Stimulated activated CD8-positive, alpha-beta memory T cell treated with anti-CD3 and anti-CD28 coated beads, Interleukin-7, amount 100 ng/mL, for 24 hours (primary cell): ENCODE measurements around the gene LRTM2.

ENCODE experiments used
- DNase-seq: peaks from one replicate; pipeline ENCODE4 v3.0.0-alpha.2; 2020; ENCODE audit warnings: low read depth

LRTM2 gene

DNA sequence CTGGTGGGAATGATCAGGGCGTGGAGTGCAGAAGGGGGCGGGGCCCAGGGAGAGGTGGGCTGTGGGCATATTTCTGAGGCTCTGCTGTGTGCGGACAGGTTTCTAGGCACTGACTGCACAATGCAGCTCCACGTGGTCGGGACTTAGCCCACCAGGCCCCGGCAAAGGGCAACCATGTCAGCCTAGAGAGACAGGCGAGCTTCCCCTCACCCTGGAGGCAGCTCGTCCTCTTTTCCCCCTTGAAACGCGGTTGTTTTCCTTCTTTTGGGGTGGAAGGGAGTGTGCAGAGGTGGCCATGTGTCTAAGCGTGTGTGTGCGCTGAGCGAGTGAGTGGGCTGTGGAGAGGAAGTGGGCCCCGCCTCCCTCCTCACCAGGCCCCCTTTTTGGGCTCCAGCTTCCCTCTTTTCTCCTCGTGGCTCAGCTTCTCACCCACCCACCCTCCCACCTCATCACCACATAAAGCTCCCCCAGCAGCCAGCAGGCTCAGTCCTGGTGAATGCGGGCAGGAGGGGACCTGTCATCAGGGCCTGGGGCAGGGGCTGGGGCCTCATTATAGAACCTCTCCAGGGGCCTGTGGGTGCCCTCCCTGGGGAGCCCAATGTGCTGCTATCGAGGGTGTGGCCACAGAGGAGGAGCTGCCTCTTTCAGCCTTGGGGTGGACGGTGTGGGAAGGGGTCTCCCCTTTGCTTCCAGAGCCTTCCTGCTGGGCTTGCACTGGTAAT, 22.0 kb downstream of the LRTM2 start:
- no peak for DNase-seq

DNA sequence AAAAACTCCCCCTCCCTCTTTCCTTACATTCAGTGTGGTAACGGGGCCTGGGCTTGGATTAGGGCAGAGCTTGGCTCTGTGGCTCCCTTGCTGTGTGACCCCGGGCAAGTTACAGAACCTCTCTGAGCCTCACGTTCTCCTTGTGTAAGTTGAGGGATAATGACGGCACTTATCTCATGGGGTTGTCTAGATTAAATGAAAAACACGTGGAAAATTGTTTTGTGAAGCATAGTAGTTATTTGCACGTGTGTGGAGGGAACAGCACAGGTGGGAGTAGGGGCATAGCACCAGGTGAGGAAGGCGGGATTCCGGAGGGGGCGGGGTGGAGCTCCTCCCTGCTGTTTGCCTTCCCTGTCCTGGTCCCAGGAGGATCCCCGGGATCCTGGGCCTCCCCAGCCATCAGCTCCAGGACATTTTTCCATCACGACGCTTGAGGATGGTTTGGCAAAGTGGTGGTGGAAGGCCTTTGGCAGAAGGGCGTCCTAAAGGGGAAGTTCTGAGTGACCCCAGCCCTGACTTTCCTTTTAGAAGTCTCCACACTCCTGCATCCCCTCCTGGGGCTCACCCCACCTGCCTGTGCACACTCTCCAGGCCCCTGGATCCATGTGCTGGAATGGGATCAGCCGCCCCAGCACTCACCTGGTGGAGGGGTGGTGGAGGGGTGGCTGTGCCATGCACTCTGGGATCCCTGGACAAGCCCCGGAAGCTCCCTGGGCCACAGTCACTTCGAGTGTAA, 22.7 kb downstream of the LRTM2 start:
- no peak for DNase-seq

DNA sequence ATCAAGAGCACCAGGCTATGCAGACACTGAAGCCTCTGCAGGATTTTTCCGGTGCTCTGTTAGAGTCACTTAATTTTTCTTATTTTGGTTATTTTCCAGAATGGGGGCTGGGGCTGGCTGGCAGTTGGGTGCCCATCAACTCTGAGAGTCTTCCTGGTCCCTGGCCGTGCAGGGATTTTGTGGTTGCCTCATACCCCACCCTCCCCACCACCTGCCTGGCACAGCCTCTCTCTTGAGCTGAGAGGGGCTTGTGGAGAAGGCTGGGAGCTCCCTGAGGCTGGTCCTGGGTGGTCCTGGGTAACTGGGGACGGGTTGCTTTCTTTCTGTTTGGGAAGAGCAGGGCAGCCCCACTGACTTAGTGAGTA, 23.3 kb downstream of the LRTM2 start:
- DNase-seq: no peak

DNA sequence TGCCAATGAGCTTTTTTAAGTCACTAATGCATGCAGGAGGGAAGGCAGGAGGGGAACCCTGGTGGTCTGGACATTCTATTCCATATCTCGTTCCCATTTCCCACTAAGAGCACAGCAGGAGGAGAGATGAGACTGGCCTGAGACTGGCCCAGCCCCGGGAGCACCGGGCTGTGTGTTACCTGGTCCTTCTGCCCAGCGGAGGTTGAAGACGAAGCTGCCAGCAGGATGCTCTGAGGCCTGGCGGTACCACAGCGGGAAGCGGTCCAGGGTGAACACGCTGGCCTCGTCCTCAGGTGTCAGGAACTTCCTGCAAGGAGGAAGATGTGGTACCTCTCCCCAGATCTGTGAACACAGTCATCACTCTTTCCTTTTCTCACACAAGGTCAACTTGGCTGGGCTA, 23.9 kb downstream of the LRTM2 start:
- no peak for DNase-seq

DNA sequence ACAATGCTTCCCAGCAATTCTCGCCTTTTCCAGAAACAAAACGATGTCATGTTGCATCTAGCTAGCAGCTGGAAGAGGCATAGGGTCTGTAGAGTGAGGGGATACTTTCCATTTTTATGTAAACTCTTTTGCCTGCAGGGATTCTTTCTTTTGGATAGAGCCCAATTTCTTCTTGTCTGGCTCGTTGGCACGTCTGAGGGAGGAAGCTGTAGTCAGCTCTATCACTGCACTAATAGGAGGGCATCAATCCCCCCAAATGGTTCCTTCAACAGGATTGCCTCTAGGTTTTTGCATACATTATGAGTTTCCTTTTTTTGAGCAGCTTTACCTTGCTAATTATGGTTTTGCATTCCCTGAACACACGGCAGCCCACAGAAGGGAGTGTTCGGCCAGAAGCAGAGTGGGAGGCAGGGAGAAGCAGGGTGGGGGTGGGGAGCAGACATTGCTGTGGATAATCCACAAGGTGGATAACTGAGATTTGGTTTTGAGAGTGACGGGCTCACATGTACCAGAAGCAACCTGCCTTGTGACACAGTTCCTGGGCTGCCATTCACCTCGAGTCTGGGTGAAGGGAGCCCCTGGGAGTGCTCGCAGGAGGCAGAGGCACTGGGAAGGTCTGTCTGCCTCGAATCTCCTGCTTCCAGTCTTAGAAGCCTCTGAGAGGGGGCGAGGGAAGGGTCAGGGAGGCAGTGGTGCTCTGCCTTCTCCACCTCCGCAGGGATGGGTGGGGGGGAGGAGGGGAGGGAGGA, 24.5 kb downstream of the LRTM2 start:
- DNase-seq: no peak

DNA sequence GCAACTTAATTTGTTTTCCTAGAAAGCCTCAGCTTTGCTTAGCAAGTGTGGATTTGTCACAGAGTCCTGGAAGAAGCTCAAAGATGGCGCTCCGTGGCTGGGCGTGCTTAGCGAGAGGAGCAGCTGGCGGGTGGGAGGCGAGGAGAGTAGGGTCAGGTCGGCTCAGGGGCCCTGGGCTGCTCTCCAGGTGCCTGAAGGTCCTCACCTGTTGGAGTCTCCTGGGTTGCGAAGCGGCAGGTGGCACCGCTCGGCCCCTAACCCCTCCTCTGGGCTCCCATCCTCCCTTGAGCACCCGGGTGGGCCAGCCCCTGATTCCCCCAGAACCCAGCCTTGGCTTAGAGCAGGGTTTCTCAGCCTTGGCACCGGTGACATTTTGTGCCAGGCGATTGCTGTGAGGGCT, 25.1 kb downstream of the LRTM2 start:
- no peak for DNase-seq

DNA sequence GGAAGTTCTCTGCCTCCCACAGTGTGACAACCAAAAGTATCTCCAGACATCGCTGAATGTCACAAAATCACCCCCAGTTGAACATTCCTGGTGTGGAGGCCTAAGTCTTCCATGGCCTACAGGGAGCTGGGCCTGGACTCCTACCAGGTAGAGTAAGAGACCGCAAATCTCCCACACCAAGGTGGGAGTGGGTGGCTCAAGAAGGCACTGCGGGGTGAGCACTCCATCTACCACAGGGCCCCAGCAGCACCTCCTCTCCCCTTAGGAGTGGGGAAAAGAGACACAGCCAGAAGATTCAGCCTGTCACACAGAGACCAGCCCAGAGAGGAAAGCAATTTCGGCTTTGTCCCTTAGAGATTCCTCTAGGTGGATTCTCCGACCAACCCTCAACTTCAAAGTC, 25.5 kb downstream of the LRTM2 start:
- no peak for DNase-seq

DNA sequence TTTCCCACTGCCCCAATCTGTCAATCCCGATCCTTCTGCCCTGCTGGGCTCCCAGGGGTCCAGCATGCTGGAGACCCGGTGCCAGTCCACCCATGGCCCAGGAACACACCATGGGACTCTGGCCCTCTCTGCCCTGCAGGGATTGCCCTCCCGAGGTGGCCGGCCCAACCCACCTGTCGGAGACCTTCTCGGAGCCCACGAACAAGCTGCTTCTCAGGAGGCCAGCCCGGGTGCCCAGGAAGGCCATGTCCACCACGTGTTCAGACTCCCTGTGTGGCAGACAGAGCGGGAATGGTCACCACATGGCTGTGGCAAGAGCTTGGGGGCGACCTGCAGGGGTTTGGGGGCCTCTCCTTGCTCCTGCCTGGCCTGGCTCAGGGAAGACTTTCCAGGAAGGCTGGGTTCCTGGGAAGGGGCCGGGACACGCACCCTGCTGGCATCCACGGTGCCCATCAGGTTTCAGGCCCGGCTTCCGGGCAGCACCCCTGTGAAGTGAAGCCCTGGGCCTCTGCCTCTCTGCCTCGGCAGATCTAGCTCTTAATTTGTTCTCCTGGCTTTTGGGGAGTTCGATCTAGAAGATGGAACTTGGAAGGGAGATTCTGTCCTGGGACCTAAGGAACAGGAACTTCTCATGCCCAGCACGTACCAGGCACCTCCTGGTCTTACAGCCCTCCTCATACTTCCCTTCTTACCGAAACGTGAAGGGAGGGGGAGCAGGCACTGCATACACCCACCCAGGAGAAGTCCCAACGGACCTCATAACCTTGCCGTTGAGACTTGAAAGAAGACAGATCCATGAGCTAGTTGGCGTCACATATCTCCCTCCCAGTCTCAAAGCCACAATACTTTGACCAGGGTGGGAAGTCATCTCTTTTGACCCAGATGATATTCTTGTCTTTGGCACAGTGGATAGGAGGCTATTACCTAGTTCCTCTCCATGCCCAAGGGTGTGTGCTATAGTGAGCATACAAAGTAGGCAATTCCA, 26.3 kb downstream of the LRTM2 start:
- DNase-seq: no peak

DNA sequence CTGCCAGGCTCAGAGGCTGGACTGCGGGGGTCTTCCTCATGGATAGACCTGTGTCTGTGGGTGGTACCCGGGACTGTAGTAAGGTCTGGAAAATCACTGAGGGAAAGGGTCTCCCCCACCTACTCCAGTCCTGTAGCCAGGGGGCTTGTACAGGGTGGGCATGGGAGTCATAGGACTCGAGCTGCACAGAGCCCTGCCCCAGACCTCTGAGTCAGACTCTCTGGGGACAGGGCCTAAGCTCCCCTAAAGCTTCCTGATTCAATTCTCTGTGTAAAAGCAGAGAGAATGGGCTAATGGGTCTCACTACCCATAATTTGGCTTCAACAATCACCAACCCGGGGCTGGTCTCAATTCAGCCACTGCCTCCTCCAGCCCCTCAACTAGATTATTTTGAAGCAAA, 27.0 kb downstream of the LRTM2 start:
- no peak for DNase-seq

DNA sequence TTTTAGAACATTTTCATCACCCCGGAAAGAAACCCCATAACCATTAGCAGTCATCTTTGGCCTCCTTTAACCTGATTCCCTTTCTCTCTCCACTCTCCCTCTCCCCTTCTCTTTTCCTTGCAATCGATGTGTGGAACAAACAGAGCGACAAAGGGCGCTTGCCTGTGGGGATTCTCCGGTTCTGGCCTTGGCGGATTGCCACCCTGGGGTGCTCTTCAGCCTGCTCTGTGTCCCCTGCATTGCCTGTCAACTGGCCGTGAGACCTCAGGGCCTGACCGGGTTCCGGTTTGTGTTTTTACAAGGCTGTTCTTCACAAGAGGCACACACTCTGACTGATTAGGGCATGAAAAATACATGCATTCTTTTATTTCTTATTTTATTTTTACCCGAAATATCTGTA, 27.8 kb downstream of the LRTM2 start:
- no peak for DNase-seq

DNA sequence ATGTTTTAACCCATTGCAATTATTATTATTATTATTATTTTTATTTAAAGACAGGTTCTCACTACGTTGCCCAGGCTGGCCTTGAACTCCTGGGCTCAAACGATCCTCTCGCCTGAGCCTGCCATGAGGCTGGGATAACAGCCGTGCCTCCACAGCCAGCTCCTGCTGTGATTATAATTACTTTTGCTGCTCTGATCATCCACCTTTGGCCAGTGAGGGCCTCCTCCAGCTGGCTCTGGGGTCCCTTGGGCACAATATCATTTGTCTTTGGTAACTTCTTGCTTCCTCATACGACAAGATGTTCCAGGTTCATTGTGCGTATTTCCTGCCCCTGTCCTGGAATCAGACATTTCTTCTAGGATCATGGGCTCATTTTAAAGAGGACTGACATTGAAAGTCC, 28.4 kb downstream of the LRTM2 start:
- no peak for DNase-seq

DNA sequence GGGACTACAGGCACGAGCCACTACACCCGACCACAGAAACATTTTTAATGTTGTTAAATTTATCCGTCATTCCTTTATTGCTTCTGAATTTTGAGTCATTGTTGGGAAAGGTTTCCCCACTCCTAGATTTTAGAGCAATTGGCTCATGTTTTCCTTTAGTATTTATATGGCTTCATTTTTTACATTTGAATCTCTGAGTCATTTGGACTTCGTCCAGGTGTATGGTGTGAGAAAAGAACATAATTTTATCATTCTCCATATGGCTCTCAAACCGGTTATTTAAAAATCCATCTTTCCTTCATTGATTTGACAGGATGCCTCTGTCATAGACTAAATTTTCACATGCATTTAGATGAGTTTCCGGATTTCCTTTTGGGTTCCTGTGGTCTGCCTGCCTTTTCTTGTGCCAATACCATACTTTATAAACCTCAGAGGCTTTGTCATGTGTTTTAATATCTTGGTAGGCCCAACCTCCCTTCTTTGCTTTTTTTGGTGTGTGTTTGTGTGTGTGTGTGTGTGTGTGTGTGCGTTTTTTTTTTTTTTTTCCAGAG, 30.9 kb downstream of the LRTM2 start:
- DNase-seq: no peak

DNA sequence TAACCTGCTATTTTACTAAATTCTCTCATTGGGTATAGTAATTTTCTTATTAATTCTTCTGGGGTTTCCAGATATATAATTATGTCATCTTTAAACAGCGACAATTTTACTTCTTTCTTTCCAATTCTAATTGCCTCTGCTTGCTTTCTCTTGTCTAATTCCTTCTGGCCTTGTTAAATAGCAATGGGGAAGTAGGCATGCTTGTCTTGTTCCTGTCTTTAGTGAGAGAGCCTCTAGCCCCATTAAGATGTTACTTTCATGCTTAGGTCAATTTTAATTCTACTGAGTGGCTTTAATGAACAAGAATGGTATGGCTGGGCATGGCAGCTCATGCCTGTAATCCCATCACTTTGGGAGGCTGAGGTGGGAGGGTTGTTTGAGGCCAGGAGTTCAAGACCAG, 31.7 kb downstream of the LRTM2 start:
- DNase-seq: no peak

DNA sequence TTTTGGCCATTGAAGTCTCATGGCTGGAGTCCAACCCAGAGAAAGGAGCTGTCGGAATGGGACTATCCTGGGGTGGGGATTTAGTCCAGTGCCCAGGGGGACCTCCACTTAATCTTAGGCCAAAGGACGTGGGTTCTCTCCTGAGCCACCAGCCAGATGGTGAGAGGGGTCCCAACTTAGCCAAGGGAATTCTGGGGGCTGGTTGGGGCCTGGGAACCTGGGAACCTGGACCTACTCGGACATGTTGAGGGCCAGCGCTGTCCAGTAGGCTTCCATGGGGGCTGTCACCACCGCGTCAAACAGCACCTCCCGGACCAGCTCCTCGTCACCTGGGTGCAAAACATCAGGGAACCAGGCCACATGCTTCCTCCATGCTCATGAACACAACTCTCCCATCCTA, 33.4 kb downstream of the LRTM2 start:
- DNase-seq: no peak

DNA sequence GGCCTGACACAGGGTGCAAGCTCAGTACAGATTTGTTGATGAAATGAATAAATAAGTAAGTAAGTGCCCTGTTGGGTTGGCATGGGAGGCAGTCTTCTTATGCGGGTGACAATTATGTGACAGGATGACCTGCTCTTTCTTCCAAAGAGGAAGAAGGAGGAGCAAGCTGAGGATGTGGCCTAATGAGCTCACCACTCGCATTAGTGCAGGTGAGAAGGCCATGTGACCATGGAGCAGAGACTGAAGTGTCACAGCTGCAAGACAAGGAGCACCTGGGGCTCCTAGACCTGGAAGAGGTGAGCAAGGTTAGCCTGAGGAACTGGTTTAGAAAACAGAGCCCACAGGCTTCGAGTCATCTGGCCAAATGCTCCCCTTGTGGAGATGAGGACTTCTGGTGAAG, 34.9 kb downstream of the LRTM2 start:
- no peak for DNase-seq

DNA sequence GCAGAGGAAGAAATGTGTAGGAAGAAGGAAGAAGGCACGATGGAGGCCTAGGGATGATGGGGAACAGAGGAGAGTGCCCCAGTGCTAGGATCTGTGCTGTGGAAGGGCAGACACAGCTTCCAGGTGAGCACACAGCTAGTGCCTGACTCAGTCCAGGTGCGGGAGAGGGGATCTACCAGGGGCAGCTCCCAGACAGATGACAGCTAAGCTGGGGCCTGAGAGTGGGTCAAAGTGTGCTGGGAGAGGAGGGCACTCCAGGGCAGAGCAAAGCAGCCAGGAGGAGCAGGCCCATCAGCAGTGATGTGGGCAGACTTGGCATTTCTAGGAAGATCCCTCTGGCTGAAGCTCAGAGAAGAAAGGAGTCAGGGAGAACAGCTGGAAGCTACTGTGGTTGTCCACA, 36.7 kb downstream of the LRTM2 start:
- DNase-seq: no peak

DNA sequence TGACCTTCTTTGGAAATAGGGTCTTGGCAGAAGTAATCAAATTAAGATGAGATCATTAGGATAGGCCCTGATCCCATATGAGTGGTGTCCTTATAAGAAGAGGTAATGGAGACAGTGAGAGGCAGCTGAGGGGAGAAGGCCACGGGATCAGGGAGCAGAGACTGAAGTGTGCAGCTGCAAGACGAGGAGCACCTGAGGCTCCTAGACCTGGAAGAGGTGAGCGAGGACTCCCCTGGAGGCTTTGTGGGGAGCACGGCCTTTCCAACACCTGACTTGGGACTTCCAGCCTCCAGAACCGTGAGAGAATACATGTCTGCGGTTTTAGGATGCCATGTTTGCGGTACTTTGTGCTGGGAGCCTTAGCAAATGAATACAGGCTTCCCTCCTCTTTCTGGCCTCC, 37.5 kb downstream of the LRTM2 start:
- no peak for DNase-seq

DNA sequence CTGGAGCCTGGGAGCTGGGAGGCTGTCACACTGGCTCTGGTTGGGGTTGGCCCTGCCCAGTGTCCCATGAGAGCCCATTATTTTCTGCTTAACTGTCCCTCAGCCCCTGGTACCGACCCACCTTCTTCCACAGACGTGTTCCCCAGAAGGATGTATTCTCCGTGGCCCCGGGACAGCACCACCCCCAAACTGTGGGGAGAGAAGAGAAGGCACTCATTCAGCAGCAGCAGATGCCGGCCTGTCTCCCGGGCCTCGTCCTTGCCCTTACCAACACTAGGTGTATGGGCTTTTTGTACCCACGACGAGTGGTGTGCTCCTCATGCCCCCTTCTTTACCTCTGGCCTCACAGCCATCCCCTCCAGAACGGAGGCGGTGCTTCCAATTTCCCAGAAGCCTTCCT, 38.1 kb downstream of the LRTM2 start:
- DNase-seq: no peak

DNA sequence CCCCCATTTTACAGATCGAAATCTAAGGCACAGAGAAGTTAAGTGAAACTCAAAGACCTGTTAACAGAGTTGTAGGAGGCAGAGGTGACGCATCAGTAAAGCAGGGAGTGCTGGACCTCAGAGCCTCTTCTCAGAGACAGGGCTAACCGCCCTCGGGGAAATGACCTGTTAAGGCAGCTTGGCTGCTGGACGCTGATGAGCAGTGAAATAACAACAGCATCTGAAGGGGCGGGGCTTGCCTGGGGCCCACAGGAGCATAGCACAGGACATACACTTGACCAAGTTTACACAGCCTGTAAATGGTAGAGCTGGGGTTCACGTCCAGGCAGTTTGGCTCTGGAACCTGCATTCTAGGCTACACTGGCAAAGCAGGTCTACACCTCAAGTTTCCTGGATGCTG, 39.3 kb downstream of the LRTM2 start:
- no peak for DNase-seq

DNA sequence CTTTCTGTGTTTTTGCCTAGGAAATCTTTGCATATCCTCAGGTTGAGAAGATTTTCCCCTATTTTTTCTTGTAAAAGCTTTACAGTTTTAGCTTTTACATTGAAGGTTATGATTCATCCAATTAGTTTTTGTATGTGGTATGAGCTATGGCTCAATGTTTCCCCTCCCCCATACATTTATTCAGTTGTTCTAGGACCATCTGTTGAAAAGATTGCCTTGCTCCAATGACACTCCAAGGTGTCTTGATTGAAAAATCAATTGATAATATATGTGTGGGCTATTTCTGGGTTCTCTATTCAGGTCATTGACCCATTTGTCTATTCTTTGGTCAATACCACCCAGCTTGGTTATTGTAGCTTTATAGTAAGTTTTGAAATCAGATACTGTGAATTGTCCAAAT, 42.6 kb downstream of the LRTM2 start:
- DNase-seq: no peak

DNA sequence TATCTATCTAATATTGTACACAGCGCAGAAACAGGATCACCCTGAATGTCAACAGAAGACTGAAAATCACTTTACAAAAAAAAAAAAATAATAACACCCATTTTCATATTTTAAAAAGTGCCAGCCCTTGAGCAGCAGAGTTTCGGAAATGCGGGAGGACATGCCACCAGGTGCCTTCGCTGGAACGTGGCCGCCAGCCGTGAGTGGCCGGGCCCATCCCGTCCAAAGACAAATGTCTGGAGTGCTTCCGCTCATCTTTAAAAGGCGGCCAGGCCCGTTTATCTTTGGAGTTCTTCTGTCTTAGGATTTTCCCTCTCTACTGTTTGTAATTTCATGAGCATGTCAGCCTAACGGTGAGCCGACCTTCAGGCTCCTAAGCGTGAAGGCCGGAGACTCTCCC, 43.5 kb downstream of the LRTM2 start:
- DNase-seq: no peak

DNA sequence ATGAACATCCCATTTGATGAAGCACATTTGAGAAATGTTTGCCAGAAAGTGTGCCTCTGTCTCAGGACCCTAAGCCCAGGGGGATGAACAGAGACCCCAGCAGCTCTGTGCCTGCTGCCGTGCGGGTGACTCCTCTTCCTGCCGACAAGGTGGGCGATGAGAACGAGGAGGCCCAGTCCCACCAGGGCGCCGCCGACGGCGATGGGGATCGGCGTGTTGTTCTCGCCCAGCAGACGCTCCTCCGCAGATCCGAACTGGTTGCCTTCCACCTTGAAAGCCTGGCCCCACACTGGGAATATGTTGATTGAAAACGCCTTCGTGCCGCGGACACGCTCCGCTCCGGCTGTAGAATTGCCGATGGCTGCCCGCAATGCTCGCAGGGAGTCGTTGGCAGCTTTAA, 44.1 kb downstream of the LRTM2 start:
- no peak for DNase-seq
